Measurements from ENCODE around the gene ZNF770.

DNA sequence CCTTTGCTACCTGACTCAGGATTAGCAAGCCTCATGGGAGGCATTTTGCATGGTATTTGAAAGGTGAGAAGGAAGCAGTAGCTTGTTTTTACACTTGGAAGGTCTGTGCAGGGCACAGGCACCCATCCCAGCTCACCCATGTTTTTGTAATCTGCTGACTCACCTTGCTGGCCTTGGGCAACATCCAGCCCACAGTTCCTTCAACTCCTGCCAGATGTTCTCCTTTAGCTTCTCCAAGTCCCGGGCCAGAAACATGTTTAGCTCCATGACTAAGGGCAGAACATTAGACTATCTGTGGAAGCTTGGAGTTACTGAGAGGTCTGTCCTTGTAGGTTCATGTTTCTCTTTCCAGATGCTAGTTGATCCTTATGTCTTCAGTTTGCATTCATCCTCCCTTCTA lies 12.4 kb upstream of the ZNF770 start:
- TF ChIP-seq SUZ12 (IDR thresholded peaks at IDR 0.05; ENCODE audit: extremely low read depth, insufficient read depth, insufficient read length) (no peak), YY1 (IDR thresholded peaks at IDR 0.05; ENCODE audit: insufficient read depth, insufficient read length) (no peak)

Data from NT2/D1 (cell line).